Measurements from ENCODE around the gene PPIB.

Gene PPIB

GRCh38 chr15:64158363-64159134 is 4.3 kb downstream of the PPIB start:
- no peak for DNase-seq (ENCODE audit: low read depth in 1 of 2, low spot score in 1 of 2)

GRCh38 chr15:64157599-64158125 is 5.2 kb downstream of the PPIB start:
- DNase-seq (ENCODE audit: low read depth in 1 of 2, low spot score in 1 of 2), result no peak

DNA sequence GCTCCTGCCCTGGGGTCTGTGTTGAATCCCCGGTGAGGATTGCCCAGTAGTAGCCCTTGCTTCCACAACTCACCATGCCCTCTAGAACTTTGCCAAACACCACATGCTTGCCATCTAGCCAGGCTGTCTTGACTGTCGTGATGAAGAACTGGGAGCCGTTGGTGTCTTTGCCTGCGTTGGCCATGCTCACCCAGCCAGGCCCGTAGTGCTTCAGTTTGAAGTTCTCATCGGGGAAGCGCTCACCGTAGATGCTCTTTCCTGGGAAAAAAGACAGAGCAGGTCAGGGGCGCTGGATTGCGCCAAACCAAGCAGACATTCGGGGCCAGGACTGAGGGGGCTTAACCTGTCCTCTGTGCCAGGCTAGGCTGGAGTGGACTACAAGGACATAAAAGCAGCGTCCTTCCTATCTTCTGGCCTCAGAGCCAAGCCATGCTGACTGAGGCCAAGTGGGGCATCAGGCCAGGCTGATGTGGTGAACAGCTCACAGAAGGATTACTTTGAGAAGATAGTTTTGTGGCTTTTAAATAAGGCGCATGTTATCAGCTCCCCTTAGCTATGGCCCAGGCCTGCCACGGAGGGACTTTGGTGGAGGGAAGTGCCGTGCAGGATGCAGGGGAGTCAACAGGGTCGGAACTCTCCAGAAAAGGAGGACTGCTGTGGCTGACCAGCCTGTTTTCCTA is 6.0 kb downstream of the PPIB start:
- DNase-seq (ENCODE audit: low read depth in 1 of 2, low spot score in 1 of 2), result no peak

- no peak for DNase-seq (ENCODE audit: low read depth in 1 of 2, low spot score in 1 of 2)
Measured at GRCh38 chr15:64155802-64156651, 6.8 kb downstream of the PPIB start.

DNA sequence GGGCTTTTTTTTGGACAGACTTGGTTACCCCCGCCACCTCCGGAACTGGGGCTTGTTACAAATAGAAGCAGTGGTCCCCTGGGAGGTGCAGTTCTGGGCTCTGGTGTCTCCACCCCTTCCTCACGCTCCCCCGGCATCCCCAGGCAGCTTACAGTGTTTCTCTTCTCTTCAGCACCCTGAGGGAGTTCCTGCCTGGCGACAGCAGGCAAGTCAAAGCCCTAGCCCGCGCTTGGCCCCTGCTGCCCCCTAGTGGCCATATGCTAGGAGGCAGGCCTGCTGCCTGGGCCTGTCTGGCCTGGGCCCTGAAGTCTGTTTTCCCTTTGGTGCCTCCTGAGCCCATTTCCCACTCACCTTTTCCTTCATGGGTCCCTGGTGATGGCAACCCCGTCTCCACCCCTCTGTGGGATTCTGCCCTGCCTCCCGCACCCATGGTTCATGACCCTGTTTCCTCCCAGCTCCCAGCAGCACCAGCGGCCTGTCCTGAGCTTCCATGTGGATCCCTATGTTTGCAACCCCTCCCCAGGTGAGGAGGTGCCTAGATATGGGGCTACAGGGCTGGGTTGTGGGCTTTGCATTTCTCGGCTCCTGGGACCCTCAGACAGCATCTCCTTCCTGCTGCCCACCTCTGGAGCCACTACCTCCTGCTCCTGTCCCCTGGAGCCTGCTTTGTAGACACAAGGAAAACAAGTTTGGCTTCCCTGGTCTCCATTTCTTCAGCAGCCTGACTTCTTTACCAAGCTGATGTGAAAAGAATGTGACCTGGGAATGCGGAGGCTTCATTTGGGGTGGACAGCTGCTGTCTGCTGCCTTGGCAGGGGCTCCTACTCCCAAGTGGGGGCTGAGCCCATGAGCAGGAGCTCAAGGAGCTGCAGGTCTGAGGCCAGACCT is 9.1 kb downstream of the PPIB start:
- DNase-seq (ENCODE audit: low read depth in 1 of 2, low spot score in 1 of 2), result peak; percentile 79 to 89

GRCh38 chr15:64152507-64153387 is 10.1 kb downstream of the PPIB start:
- DNase-seq (ENCODE audit: low read depth in 1 of 2, low spot score in 1 of 2), result no peak

- DNase-seq (ENCODE audit: low read depth in 1 of 2, low spot score in 1 of 2), result peak in 1 of 2 donors; percentile 8
Measured at GRCh38 chr15:64151727-64152506, 10.9 kb downstream of the PPIB start, which contains the start of gene SNX22. Gene SNX22, plus strand, starts transcription at chr15:64151731. Its CDS starts 45 bp downstream, at chr15:64151776.

DNA sequence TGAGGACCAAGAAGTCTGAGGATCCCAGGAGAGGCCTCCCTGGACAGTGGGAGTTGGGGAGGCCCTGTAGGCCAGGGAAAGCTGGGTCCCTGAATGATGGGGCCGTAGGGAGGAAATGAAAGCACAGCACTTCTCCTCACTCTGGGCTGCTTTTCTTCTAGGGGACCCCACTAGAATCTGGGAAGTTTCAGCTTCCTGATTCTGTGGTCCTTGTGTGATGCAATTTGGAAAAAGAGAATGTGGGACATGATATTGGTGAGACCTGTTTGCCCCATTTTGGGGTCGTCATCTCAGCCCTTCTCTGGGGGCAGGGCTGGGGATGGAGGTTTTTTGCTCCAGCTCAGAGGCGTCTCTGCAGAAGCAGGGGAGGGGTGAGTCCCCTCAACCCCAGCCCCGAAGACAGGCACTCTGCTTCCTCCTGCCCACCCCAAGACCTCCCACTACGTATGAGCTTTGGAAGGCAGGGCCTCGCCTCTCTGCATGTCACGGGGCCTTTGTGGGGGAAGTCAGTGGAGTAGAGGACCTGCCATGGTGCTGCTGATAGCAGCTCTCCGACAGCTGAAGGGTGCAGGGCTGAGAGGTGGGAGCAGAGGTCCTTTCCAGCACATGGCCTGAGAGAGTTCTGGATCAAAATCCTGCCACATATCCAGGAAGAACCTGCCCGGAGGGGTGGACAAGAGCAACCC is 12.8 kb downstream of the PPIB start:
- DNase-seq (ENCODE audit: low read depth in 1 of 2, low spot score in 1 of 2), result no peak

GRCh38 chr15:64149424-64149823 is 13.4 kb downstream of the PPIB start:
- no peak for DNase-seq (ENCODE audit: low read depth in 1 of 2, low spot score in 1 of 2)

DNA sequence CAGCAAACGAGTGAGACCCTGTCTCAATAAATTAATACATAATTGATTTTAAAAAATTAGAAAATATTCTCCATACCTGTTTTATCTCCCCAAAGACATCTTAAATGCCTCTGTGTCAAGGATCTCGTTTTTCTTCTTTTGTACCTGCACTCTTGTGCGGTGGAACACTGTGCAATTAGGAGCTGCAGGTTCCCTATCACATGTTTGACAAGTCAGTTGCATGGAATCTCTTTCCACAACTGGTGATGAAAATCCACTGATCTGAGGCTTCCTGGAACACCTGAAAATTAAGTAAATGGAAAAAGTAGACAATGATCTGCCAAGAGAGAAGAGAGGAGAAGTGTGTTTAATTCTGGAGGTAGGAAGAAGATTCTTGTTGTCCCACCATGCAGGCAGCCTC is 14.2 kb downstream of the PPIB start:
- DNase-seq (ENCODE audit: low read depth in 1 of 2, low spot score in 1 of 2), result no peak

GRCh38 chr15:64148168-64148567 is 14.7 kb downstream of the PPIB start:
- no peak for DNase-seq (ENCODE audit: low read depth in 1 of 2, low spot score in 1 of 2)

- DNase-seq (ENCODE audit: low read depth in 1 of 2, low spot score in 1 of 2), result no peak
Measured at GRCh38 chr15:64146885-64147681, 15.7 kb downstream of the PPIB start.

DNA sequence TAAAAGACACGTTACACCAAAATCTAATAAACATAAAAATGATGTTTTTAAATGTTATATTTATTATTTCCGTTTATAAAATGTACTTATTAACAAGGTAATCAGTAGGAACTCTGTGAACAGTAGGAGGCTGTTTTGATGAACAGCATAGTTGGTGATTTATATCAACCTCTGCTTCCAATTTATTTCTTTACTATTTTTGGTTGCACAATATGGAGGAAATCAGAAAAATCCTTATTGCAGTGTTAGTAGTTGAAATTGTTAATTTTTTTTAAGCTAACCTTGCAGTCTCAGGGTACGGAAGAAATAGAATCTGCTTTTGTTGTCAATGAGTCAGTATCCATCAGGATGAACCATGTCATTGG is 16.3 kb downstream of the PPIB start:
- no peak for DNase-seq (ENCODE audit: low read depth in 1 of 2, low spot score in 1 of 2)

- DNase-seq (ENCODE audit: low read depth in 1 of 2, low spot score in 1 of 2), result no peak
Measured at GRCh38 chr15:64146041-64146440, 16.8 kb downstream of the PPIB start.

DNA sequence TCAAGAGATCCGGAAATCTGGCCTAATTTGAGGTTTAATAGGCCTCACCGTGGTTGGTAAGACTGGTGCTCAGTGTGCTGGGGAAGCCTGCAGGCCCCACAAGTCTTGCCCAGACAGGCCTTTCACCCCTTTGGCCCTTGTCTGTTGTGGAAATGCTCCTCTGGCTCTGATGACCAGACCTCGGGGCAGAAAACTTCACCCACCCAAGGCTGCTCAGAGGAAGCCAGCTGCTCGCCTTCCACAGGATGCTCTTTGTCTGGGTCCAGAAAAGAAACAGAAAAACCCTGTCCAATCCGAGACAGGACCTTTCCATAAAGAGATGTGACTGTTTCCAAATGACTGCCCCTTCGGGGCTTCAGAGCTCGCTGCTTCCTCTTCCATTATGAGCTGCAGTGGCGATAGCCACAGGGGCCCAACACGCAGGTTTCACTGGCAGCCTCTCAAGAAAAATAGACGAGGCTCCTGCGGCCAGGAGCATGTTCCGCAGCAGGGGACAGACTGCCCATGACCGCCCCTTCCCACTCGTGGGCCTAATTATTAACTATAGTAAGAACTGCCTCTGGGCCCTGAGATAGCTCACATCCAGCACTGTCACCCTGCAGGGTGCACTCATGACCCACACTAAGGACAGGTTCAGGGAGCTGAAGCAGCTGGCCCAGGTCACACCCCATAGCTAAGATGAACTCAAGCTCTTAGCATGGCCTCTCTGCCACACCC is 18.1 kb downstream of the PPIB start:
- DNase-seq (ENCODE audit: low read depth in 1 of 2, low spot score in 1 of 2), result no peak

DNA sequence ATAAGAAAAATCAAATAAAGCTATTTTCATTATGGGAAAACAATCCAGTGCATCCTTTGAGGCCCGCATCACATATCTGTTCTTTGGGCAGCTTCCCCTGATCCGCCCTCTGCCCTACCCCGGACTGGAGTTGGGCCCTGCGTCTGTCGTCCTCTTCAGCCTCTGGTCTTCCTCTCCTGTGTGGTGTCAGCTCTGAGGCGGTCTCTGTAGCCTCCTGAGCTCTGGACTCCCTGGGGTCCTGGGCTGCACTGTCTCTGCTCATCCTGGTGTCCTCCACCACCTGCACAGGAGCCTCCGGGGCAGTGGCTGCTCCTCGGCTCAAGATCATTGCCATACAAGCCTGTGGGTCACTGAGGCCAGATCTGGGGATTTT is 18.6 kb downstream of the PPIB start:
- DNase-seq (ENCODE audit: low read depth in 1 of 2, low spot score in 1 of 2), result no peak

DNA sequence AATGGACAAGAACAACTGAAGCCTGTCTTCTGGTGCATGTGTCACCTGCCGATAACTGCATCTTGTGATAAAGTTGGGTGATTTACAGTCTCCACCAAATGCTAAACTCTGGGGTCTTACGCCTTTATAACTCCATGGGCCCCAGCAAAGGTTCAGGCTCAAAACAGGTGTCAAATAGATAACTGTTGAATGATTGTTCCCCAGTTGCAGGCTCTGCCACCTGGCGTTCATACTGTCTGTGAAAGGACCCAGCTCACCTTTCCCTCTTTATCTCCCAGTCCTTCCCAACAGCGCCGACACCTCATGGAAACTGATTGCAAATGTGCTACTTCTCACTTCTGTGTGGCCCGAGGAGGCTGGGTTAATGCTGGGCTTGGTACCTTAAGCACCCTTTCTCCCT is 19.5 kb downstream of the PPIB start:
- no peak for DNase-seq (ENCODE audit: low read depth in 1 of 2, low spot score in 1 of 2)
